Loucy (cell line): ENCODE results near the gene KCNT1.

ENCODE experiments used
- H2AFZ ChIP-seq: fragments of 200-600 bp; sonication (generic); 2 replicates; pipeline ENCODE4 v1.6.0; 2016; ENCODE audit warnings: antibody characterized with exemption, mild to moderate bottlenecking, low read length, moderate library complexity
- H3F3A ChIP-seq: fragments of 200-600 bp; 2 replicates; pipeline ENCODE4 v1.6.0; 2016; ENCODE audit warnings: antibody characterized with exemption, low read depth, mild to moderate bottlenecking
- H3K27me3 ChIP-seq: fragments of 200-600 bp; sonication (generic); 2 replicates; pipeline ENCODE4 v1.6.1; 2014; ENCODE audit warnings: low read length, mild to moderate bottlenecking; ENCODE audit not compliant: insufficient read depth, poor library complexity, severe bottlenecking
- H3K36me3 ChIP-seq: fragments of 200-600 bp; sonication (generic); 2 replicates; pipeline ENCODE4 v1.6.1; 2016; ENCODE audit warnings: low read length; ENCODE audit not compliant: insufficient read depth
- H3K4me1 ChIP-seq: fragments of 200-600 bp; sonication (generic); 2 replicates; pipeline ENCODE4 v1.5.1; 2014; ENCODE audit warnings: low read length, mild to moderate bottlenecking; ENCODE audit not compliant: insufficient read depth, poor library complexity, severe bottlenecking
- H3K4me2 ChIP-seq: fragments of 200-600 bp; sonication (generic); 2 replicates; pipeline ENCODE4 v1.6.0; 2014; ENCODE audit warnings: antibody characterized with exemption, low read length, low read depth, mild to moderate bottlenecking; ENCODE audit not compliant: poor library complexity, severe bottlenecking
- H3K4me3 ChIP-seq: fragments of 200-600 bp; sonication (generic); 2 replicates; pipeline ENCODE4 v1.5.1; 2014; ENCODE audit warnings: low read length, mild to moderate bottlenecking, mixed read lengths; ENCODE audit not compliant: poor library complexity, severe bottlenecking
- H3K79me2 ChIP-seq: fragments of 200-600 bp; sonication (generic); 2 replicates; pipeline ENCODE4 v1.6.1; 2014; ENCODE audit warnings: low read length; ENCODE audit not compliant: insufficient read depth
- H3K9ac ChIP-seq: fragments of 200-600 bp; sonication (generic); 2 replicates; pipeline ENCODE4 v1.6.0; 2014; ENCODE audit warnings: mild to moderate bottlenecking, low read depth, low read length, moderate library complexity; ENCODE audit not compliant: poor library complexity, severe bottlenecking
- H3K9me2 ChIP-seq: fragments of 200-600 bp; sonication (generic); replicated peaks from 2 replicates; pipeline ENCODE4 v1.6.1; 2016; ENCODE audit warnings: low read depth, low read length, mixed read lengths
- H3K9me3 ChIP-seq: fragments of 200-600 bp; sonication (generic); 2 replicates; pipeline ENCODE4 v1.6.1; 2014; ENCODE audit warnings: mild to moderate bottlenecking, antibody characterized with exemption, low read length, low read depth; ENCODE audit not compliant: insufficient read depth
- H4K20me1 ChIP-seq: fragments of 200-600 bp; sonication (generic); 2 replicates; pipeline ENCODE4 v1.6.0; 2014; ENCODE audit warnings: antibody characterized with exemption, low read length, mild to moderate bottlenecking; ENCODE audit not compliant: insufficient read depth, poor library complexity, severe bottlenecking
- EZH2phosphoT487 ChIP-seq: fragments of 200-600 bp; IDR thresholded peaks from 2 replicates; pipeline ENCODE4 v1.6.1; 2018; ENCODE audit warnings: antibody characterized with exemption, mild to moderate bottlenecking, moderate library complexity, borderline replicate concordance
- TF ChIP-seq, protein P1 (sequence below): fragments of 200-600 bp; sonication (generic); conservative IDR thresholded peaks from 2 replicates; pipeline ENCODE4 v1.5.1; 2014; ENCODE audit warnings: mild to moderate bottlenecking, antibody characterized with exemption, low read length

The KCNT1 gene

GRCh38 chr9:135815830-135816650 is 114.1 kb downstream of the KCNT1 start:
- H4K20me1 ChIP-seq = no peaks in the 10 kb centered on the region

GRCh38 chr9:135816651-135816970 is 114.6 kb downstream of the KCNT1 start:
- H3K27me3 ChIP-seq = no peaks in the 10 kb centered on the region
- H3F3A ChIP-seq = no peaks in the 10 kb centered on the region
- no peak overlapping the region for H3K9ac ChIP-seq
- TF ChIP-seq, protein P1, sequence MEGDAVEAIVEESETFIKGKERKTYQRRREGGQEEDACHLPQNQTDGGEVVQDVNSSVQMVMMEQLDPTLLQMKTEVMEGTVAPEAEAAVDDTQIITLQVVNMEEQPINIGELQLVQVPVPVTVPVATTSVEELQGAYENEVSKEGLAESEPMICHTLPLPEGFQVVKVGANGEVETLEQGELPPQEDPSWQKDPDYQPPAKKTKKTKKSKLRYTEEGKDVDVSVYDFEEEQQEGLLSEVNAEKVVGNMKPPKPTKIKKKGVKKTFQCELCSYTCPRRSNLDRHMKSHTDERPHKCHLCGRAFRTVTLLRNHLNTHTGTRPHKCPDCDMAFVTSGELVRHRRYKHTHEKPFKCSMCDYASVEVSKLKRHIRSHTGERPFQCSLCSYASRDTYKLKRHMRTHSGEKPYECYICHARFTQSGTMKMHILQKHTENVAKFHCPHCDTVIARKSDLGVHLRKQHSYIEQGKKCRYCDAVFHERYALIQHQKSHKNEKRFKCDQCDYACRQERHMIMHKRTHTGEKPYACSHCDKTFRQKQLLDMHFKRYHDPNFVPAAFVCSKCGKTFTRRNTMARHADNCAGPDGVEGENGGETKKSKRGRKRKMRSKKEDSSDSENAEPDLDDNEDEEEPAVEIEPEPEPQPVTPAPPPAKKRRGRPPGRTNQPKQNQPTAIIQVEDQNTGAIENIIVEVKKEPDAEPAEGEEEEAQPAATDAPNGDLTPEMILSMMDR = no peak
- no peak for TF ChIP-seq EZH2phosphoT487
- H3K4me2 ChIP-seq = no peak overlapping the region
- H4K20me1 ChIP-seq = no peaks in the 10 kb centered on the region
- no peaks in the 10 kb centered on the region for H3K9me3 ChIP-seq
- H3K4me3 ChIP-seq = no peak overlapping the region
- H3K79me2 ChIP-seq = no peaks in the 10 kb centered on the region
- H2AFZ ChIP-seq = no peak overlapping the region
- H3K4me1 ChIP-seq = no peaks in the 10 kb centered on the region
- no peaks in the 10 kb centered on the region for H3K9me2 ChIP-seq
- peaks cover 97% of the 10 kb centered on the region; the same call in 1 of the 2 replicates for H3K36me3 ChIP-seq

More at GRCh38 chr9:135815830-135816650, 114.1 kb downstream of the KCNT1 start:
- no peaks in the 10 kb centered on the region for H3K79me2 ChIP-seq
- H3K4me2 ChIP-seq = no peak overlapping the region
- no peaks in the 10 kb centered on the region for H3K9me2 ChIP-seq
- TF ChIP-seq, protein P1 = no peak
- TF ChIP-seq EZH2phosphoT487 = no peak
- no peak overlapping the region for H2AFZ ChIP-seq
- H3F3A ChIP-seq = no peaks in the 10 kb centered on the region
- no peak overlapping the region for H3K4me3 ChIP-seq
- no peak overlapping the region for H3K9ac ChIP-seq
- no peaks in the 10 kb centered on the region for H3K27me3 ChIP-seq
- H3K9me3 ChIP-seq = no peaks in the 10 kb centered on the region
- peaks cover 97% of the 10 kb centered on the region; the same call in 1 of the 2 replicates for H3K36me3 ChIP-seq
- no peaks in the 10 kb centered on the region for H3K4me1 ChIP-seq

- Histone ChIP-seq H2AFZ (no peak overlapping the region), H3K79me2 (no peaks in the 10 kb centered on the region), H3F3A (no peaks in the 10 kb centered on the region), H3K4me2 (no peak overlapping the region), H3K9ac (no peak overlapping the region), H3K27me3 (no peaks in the 10 kb centered on the region), H3K9me3 (no peaks in the 10 kb centered on the region), H3K4me3 (no peak overlapping the region), H4K20me1 (no peaks in the 10 kb centered on the region), H3K9me2 (no peaks in the 10 kb centered on the region), H3K4me1 (no peaks in the 10 kb centered on the region), H3K36me3 (peaks cover 98% of the 10 kb centered on the region; the same call in 1 of the 2 replicates)
- no peak for TF ChIP-seq EZH2phosphoT487
- TF ChIP-seq, protein P1 = no peak
Measured at GRCh38 chr9:135817951-135818717, 116.1 kb downstream of the KCNT1 start.
